Gastrocnemius medialis (tissue), 4 donors: ENCODE data around the gene MIAT.

ENCODE experiments used
- POLR2A ChIP-seq, 2 donors: fragments of 450-650 bp; IDR thresholded peaks; one replicate each; pipeline ENCODE4 v1.6.1; 2017; ENCODE audit warnings: antibody characterized with exemption in 2 of 2, mild to moderate bottlenecking in 2 of 2, moderate library complexity in 2 of 2
- TF ChIP-seq, protein P1 (sequence below), 5 experiments: fragments of 450-650 bp in 3 of 5; fragments of 200-600 bp in 2 of 5; sonication (generic) in 2 of 5; IDR thresholded peaks in 4 of 5; conservative IDR thresholded peaks in 1 of 5; 1 replicate in 4 of 5; 2 replicates in 1 of 5; pipeline ENCODE4 v1.5.1; 2016 to 2019; ENCODE audit warnings: antibody characterized with exemption in 5 of 5, mild to moderate bottlenecking in 3 of 5, moderate library complexity in 3 of 5

DNA sequence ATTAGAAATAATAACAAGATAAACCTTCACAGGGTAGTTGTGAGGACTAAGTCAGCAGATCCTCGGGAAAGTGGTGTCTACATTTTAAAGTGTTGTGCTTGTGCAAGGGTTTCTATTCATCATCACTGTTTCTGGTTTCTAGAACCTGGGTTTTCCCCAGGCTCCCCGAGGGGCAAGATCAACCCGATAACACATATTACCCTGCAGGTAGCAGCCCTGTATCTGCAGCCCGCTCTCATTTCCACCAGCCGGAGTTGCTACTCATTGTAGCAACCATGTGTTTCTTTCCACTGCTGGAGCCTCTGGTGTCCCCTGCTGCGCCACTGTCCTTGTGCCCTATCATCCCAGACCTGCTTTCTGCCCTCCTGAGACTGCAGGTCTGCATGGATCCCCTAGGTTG, 67.0 kb downstream of the MIAT start:
- TF ChIP-seq, protein P1, sequence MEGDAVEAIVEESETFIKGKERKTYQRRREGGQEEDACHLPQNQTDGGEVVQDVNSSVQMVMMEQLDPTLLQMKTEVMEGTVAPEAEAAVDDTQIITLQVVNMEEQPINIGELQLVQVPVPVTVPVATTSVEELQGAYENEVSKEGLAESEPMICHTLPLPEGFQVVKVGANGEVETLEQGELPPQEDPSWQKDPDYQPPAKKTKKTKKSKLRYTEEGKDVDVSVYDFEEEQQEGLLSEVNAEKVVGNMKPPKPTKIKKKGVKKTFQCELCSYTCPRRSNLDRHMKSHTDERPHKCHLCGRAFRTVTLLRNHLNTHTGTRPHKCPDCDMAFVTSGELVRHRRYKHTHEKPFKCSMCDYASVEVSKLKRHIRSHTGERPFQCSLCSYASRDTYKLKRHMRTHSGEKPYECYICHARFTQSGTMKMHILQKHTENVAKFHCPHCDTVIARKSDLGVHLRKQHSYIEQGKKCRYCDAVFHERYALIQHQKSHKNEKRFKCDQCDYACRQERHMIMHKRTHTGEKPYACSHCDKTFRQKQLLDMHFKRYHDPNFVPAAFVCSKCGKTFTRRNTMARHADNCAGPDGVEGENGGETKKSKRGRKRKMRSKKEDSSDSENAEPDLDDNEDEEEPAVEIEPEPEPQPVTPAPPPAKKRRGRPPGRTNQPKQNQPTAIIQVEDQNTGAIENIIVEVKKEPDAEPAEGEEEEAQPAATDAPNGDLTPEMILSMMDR (IDR thresholded peaks at IDR 0.05 in 4 of 5, conservative IDR thresholded peaks at IDR 0.05 in 1 of 5), result no peak
- no peak for TF ChIP-seq POLR2A (IDR thresholded peaks at IDR 0.05)
